ENCODE measurements around the gene GAPVD1. TPM values are rescaled to one million over a fixed set of nuclear protein-coding genes. Genes with fewer than 3 reads are reported as not detected.
"Not testable (repeated sequence)": the region's sequence is repeated elsewhere in the genome, so short reads cannot be mapped to it uniquely, and the experiment has no call there.

GAPVD1 gene
- total RNA-seq, 1 donor from 2014 or later, result 62.8 TPM

DNA sequence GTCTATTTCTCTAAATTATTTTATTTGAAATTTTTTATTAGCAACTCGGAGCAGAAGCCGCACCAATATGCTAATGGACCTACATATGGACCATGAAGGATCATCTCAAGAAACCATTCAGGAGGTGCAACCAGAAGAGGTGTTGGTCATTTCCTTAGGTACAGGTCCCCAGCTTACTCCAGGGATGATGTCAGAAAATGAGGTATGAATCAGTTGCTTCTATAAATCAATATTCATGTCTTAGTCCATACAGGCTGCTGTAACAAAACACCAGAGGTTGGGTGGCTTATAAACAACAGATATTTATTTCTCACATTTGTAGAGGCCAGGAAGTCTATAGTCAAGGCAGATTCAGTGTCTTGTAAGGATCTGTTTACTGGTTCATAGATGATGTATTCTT, 50.8 kb downstream of the GAPVD1 start:
- DNase-seq (ENCODE audit: low spot score), result no peak

DNA sequence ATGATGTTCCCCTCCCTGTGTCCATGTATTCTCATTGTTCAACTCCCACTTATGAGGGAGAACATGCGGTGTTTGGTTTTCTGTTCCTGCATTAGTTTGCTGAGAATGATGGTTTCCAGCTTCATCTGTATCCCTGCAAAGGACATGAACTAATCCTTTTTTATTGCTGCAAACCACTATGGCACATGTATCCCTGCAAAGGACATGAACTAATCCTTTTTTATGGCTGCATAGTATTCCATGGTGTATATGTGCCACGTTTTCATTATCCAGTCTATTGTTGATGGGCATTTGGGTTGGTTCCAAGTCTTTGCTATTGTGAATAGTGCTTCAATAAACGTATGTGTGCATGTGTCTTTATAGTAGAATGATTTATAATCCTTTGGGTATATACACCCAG, 54.7 kb downstream of the GAPVD1 start:
- DNase-seq (ENCODE audit: low spot score), result not testable (repeated sequence)

GRCh38 chr9:125317704-125318103, 56.1 kb downstream of the GAPVD1 start:
- DNase-seq (ENCODE audit: low spot score), result no peak

GRCh38 chr9:125321496-125321895, 59.9 kb downstream of the GAPVD1 start:
- no peak for DNase-seq (ENCODE audit: low spot score)

GRCh38 chr9:125323615-125324014, 62.0 kb downstream of the GAPVD1 start:
- DNase-seq (ENCODE audit: low spot score), result no peak

GRCh38 chr9:125325826-125326225, 64.2 kb downstream of the GAPVD1 start:
- no peak for DNase-seq (ENCODE audit: low spot score)

- DNase-seq (ENCODE audit: low spot score), result no peak
Observed at GRCh38 chr9:125329978-125330377, 68.4 kb downstream of the GAPVD1 start.

GRCh38 chr9:125330587-125330986, 69.0 kb downstream of the GAPVD1 start:
- no peak for DNase-seq (ENCODE audit: low spot score)

GRCh38 chr9:125332527-125332926, 70.9 kb downstream of the GAPVD1 start:
- no peak for DNase-seq (ENCODE audit: low spot score)

DNA sequence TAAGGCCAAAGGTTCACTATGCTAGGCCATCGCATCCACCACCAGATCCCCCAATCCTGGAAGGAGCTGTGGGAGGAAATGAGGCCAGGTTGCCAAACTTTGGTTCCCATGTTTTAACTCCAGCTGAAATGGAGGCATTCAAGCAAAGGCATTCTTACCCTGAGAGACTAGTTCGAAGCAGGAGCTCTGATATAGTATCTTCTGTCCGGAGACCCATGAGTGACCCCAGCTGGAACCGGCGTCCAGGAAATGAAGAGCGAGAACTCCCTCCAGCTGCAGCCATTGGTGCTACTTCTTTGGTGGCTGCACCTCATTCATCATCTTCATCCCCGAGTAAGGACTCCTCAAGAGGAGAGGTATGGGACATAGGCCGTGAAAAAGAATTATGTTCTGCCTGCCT, 75.6 kb downstream of the GAPVD1 start:
- DNase-seq (ENCODE audit: low spot score), result no peak

- DNase-seq (ENCODE audit: low spot score), result no peak
Observed at GRCh38 chr9:125338929-125339328, 77.3 kb downstream of the GAPVD1 start.

DNA sequence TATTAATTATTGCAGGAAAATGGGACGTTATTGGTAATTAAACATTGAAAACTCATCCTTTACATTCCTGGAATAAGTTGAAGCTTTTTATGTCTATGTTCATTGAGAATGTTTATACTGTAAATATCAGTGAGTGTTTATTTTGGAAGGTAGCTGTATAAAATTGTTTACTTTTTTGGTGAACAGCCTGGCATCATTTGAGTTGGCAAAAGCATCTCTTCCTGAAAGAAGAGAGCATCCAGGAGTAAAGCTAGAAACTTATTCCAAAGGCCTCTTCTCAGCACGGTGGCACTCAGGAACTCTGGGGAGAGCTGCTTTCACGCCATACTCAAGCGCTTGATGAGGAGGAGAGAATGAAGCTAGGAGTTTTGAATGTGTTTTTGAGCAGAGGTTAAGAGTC, 79.9 kb downstream of the GAPVD1 start:
- no peak for DNase-seq (ENCODE audit: low spot score)

GRCh38 chr9:125343518-125344275, 82.1 kb downstream of the GAPVD1 start:
- DNase-seq (ENCODE audit: low spot score), result peak; percentile 13

DNA sequence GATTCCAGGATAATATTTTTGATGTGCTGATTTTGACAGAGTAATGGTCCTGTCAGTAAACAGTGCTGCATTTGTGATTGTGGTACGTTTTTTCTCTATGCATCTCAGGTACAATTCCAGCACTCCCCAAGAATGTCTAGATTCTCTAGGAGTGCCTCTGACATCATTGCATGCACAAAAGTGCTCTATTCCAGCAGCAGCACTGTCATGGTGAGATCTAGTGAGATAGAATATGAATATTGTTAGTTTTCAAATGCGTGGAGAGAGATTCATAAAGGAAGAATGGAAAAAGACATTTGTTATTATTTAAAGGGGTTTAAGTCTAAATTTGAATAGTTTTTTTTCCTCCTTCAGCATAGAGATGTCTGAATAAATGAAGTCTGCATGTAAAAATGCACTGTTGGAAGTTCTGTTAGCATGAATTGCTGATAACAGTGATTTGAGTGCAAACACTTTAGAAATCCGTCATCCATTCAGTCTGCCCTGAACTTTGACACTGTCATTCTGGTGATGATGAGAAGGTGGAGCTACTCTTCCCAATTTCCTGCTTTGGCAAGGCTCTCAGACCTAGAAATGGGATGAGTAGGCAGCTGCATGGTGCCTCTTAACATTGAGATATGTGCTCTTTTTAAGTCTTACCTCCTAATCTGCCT, 84.6 kb downstream of the GAPVD1 start:
- DNase-seq (ENCODE audit: low spot score), result no peak

- no peak for DNase-seq (ENCODE audit: low spot score)
Observed at GRCh38 chr9:125355601-125356000, 94.0 kb downstream of the GAPVD1 start.

DNA sequence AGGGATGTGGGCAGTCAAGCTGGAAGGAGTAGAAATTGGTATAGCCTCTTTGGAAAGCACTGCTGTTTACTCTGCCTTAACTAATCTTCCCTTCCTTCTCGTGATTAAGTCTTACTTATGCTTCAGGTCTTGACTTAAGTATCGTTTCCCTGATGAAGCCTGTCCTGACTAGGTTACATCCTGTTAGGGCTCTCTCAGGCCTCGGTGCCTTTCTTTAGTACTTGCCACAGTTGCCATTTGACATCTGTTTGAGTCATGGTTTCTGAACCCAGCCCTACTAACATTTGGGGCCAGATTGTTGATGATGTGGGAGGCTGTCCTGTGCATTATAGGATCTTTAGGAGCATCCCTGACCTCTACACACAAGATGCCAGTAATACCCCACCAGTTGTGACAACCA, 94.4 kb downstream of the GAPVD1 start:
- DNase-seq (ENCODE audit: low spot score), result no peak

- DNase-seq (ENCODE audit: low spot score), result no peak
Observed at GRCh38 chr9:125359011-125359410, 97.4 kb downstream of the GAPVD1 start.

DNA sequence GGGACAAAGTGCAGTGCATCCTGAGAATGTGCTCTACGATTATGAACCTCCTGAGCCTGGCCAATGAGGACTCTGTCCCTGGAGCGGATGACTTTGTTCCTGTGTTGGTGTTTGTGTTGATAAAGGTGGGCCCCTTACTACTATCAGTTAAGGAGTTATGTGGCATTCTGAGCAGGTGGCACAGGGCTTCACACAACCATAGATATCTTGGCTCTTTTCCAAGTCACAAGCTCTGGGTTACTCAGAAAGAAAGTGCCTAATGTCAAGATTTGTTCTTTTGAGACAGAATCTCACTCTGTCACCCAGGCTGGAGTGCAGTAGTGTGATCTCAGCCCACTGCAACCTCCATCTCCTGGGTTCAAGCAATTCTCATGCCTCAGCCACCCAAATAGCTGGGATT, 99.0 kb downstream of the GAPVD1 start:
- DNase-seq (ENCODE audit: low spot score), result no peak

DNA sequence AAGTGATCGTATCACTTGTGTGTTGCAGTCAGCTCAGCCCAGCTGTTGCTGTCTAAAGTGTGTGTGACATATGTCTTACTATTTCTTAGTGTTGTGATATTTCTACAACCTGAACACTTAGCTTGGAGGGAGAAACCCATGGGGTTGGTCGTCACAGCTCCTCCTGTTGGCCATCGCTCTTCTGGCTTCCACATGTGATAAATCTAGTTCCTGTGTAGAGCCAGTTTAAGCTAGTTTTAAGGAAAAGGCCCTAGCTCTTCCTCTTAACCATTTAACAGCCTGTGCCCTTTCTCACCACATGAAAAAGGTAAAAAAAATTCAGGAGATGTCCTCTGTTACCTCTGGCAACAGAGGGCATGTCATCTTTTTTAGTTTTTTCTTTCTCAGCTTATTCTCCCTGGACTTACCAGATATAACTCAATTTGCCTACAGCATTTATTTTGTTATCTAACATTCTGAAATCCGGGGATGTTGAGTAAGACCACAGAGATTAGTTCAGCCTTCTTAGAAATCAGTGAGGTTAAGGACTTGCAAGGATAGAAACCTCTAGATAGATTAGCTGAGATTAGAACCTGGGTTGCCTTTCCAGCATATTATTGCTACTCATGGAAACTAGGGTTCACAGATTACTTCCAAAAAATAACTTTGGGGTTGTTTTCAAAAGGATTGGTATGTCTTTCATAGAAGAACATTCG, 100.4 kb downstream of the GAPVD1 start:
- DNase-seq (ENCODE audit: low spot score), result peak; percentile 27

GRCh38 chr9:125366676-125367075, 105.0 kb downstream of the GAPVD1 start:
- DNase-seq (ENCODE audit: low spot score), result no peak

DNA sequence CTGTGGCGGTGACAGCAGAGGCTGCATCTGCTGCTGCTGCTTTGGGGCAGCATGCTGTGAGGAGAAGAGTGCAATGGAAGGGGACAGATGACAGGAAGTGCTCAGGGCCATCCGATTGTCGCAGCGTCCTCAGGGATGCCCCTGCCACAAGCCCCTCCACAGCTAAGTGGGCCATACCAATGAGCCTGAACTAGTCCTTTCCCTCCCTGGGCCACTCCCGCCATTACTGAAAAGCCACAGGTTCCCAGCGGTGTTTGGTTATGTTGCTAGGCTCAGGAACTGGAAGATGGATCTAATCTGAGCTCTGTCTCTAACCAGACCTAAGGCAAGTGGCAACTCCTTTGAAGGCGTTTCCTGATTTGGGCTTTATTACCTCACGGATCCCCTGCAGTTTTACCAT, 109.2 kb downstream of the GAPVD1 start:
- no peak for DNase-seq (ENCODE audit: low spot score)

DNA sequence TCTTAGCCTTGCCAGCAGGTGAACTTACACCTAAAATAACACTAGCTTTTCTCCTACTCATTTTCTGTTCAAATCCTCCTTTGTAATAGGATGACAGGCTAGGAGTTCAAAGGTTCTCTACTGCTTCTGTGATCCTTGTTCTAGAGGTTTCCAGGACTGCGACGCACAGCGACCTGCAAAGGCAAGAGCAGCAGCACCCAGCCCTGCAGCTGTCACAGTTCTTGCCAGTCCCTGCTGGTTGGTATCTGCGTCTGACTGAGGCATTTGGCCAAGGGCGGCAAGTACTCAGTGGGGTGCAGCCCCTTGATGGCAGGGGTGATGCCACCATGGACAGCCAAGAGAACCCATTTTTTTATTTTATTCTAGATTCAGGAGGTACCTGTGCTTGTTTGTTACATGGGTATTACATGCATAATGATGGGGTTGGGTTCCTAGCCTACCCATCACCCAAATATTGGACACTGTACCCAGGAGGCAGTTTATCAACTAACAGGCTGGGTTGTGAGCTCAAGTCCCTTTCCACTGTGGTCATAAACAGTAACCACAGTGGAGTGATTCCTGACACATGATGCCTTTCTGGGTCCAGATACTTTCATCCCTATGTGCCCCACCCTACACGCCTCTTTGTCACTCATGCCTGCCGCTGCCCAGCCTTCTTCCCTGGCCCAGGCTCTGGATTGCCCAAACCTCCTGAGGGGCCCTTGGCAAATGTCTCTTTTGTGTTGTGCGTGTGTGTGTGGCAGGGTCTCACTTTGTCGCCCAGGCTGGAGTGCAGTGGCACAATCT, 111.0 kb downstream of the GAPVD1 start:
- DNase-seq (ENCODE audit: low spot score), result no peak

All from umbilical cord (tissue), 2 donors.